HG03139 (cell line): ENCODE data around the gene KCNAB2.

Source experiments
- ATAC-seq: cut with Tn5 transposase; IDR thresholded peaks from one replicate; pipeline ENCODE4 v1.9.1; 2021; ENCODE audit not compliant: unreplicated experiment

Gene KCNAB2

DNA sequence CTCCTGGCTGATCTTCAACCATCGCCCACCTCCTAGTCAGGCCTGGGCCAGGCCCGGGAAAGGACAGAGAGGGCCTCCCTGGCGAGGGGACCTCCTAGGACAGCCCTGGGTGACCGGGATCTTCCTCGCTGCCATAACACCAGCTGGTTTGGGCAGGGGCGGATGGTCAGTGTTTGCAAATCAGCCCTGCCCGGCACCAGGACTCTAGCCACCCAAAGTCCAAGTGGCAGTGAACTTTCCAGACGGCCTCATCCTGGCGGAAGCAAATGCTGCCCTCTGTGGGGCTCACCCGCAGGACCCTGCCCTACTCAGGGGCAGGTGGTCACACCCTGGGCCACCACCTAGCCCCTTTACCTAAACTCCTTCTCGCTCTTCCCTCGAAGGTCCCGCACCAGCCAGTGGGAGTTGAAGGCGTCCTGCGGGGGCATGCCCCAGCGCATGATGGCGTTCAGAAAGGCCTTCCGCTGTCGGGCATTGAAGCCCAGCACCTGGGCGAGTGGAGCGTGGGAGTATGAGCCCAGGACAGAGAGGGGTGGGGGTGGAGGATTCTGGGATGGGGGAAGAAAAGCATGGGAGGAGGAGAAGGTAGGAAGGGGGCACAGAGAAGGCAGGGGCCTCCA is 79.2 kb downstream of the KCNAB2 start:
- no peak for ATAC-seq

DNA sequence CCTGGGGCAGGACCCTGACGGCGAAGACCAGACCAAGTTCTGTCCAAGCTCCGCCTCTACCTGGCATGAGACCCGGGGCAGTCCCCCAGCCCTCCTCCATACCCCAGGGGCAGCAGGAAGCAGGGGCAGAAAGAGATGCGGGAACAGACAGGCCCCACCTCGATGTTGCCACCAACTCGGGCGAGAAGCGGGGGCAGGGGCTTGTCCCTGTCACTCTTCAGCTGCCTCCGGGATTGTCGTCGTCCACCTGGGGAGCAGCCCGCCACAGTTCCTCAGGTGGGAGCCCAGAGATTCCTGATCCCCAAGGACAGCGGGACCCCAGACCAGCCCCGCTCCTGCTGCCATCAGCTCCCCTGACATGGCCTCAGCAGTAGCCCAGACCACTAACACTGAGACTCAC is 79.7 kb downstream of the KCNAB2 start:
- no peak for ATAC-seq

DNA sequence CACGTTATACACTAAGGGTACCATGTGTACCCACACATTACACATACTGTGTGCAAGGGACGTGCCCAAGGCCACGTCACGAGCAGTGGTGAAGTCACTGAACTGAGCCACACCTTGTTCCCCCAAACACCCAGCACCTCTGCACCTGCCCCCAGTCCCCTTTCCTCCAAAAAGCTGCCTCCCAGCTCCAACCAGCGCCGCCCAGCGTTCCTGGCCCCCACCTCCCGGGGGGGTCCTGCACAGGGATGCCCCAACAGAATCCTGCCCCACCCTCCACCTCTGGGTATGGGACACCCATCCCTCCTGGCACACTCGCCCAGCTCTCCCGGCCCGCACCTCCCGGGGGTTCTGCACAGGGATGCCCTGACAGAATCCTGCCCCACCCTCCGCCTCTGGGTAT is 80.3 kb downstream of the KCNAB2 start:
- no peak for ATAC-seq

DNA sequence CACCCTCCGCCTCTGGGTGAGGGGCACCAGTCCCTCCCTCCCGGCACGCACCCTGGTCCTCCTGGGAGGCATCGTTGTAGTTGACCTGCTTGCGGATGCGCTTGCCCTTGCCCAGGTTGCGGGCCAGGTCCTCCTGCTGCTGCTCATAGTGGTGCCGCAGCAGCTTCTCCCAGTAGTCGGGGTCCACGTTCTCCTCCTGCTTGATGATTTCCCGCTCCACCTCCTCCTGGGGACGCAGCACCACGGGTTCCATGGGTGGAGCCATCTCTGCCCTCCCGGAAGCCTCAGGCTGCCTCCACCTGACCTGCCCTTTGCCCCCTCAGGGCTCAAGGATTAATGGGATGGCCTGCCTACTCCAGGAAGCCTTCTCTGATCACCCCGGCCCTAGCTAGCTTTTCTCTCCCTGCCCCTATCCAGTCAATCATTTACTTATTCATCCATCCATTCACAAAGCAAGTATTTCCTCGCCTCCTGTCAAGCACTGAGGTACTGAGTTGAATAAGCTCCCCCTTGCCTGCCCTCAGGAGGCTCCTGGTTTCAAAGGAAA is 80.9 kb downstream of the KCNAB2 start:
- no peak for ATAC-seq

DNA sequence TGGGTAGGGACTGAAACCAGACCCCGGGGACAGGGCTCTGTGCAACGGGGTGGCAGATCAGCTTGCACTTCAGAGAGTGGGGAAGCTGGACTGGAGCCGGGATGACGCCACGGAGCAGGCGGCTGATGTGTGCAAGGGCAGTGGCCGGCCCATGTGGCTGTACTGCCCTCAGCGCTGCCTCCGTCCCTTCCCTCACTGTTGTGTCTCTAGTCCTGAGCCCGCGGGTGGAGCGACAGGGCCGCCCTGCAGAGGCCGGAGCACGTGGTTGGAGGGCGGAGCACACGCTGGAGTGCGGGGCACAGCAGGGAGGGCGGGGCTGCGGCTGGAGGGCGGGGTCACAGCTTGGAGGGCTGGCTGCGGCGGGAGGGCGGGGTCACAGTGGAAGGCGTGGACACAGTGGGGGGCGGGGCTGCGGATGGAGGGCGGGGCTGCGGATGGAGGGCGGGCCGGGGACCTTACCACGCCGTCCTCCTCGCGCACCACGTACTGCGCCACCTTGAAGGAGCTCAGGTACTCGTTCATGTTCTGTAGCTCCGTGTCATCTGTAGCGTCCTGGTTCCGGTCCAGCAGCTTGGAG is 82.0 kb downstream of the KCNAB2 start:
- no peak for ATAC-seq

DNA sequence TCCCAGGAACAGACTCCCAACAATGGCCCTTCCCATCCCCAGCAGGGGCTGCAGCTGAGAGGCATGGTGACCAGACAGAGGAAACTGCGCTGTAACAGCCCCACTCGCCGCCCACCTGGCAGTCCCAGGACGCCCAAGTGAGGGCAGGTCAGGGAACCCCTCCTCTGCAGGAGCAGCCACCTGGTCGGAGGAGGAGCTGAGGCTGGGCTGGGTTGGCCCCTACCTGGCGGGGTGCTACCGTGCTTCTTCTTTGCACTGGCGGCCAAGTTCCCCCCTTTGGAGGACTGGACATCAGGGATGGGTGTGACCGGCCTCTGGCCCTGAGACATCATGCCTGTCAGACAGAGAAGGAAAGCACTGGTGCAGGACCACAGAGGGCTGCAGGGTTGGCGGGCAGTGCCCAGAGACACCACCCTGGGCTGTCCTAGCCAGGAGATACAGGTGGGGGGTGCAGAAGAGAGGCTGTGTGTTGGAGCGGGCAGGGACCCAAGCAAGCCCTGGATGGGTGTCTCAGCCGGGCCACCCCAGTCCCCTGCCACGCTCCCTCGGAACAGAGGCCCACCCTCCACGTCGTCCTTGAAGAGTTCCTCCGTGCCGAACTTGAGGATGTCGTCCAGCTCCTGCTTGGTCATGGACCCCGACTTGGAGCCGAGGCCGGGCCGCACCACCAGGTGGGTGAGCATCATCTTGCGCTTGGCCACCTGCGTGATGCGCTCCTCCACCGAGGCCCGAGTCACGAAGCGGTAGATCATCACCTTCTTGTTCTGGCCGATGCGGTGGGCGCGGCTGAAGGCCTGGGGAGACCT is 82.8 kb downstream of the KCNAB2 start:
- ATAC-seq, result no peak

DNA sequence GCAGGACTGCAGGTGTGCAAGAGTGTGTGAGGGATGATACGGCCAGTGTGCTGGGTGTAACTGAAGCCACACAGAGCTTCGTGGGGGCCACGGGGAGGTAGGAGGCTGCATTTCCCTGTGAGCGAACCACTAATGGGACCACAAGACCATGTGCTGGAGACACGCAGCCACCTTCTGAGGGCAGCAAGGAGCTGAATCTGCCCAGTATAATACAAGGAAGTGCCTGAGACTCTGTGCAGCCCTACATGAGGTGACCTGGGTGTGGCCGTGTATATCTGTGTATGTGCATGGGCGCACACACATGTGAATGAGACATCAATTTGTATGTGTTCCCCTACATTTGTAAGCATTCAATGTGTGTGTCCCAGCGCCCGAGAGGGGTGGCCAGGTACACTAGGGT is 83.6 kb downstream of the KCNAB2 start:
- no peak for ATAC-seq

DNA sequence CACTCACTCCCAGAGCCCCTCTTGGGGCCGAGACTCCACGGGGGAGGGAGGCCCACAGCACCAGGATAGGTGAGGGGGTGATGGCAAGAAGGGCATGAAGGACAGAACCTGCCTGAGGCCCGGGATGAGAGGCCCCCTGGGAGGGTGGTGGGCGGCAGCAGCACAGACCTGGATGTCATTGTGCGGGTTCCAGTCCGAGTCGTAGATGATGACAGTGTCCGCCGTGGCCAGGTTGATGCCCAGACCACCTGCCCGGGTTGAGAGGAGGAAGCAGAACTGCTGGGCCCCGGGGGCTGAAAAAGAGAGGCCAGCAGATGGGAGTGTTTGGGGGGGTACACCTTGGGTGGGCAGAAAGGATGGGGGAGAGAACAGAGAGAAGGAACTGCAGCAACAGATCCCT is 84.3 kb downstream of the KCNAB2 start:
- ATAC-seq, result no peak

DNA sequence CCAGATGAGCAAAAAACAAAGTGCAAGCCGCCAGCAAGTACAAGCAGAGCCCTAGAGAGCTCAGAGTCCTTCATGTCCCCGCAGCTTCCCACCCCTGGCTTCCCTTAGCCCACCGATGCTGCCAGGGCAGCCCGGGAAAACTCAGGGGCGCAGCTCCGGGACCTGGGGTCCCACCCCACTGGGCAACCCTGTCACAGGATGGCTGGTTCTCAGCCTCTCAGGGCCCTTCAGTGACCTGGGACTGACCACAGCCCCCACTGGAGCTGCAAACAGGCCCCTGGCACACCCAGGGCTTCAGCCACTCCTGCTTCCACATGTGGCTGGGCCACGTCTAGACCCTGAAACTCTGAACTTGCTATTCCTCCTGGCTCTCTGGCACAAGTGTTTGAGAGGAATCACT is 84.9 kb downstream of the KCNAB2 start:
- ATAC-seq, result no peak

DNA sequence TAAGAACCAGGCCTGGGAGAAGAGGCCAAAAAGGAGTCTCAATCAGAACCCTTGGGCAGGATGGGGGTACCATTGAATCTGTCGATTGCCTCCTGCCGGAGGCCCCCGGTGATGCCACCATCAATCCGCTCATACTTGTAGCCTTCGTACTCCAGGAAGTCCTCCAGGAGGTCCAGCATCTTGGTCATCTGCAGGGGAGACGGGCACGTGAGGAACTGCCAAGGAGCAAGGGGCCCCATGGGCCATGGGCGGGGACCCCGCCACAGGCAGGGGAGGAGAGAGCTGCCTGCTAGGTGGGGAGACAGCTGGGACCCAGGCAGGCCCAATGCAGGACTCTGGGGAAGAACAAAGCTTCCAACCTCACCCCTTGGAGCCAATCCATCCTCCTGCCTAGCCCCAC is 85.9 kb downstream of the KCNAB2 start:
- no peak for ATAC-seq

DNA sequence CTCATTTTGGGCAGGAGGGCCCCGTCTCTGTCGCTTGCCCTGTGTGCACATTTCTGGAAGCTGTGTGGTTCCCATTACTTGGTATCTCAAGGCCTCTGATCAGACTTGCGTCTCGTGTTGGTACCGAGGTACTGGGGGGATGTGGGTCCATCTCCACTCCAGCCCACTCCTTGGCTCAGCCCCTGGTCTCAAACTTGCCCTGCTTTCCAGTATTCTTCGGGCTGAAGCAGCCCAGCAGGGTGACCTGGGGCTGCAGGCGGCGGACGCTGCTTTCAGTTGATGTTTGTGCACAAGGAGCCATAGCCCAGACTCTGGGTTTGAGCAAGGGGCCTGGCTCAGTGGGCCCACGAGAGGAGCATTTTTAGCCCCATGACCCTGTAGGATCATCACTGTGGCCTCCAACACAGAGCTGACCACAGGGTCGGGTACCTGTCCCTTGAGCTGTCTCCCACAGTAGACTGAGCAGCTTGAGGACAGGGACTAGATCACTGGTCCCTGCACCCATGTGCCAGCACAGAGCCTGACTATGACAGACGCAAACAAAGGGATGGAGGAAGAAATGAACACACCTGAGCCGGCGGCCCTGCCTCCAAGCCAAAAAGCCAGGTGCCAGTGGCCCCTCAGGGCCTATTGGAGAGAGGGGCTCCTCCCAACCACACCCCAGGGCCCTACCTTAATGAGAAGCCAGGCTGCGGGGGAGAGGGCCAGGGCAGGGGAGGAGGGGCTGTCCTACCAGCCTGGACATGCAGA is 87.6 kb downstream of the KCNAB2 start:
- no peak for ATAC-seq

DNA sequence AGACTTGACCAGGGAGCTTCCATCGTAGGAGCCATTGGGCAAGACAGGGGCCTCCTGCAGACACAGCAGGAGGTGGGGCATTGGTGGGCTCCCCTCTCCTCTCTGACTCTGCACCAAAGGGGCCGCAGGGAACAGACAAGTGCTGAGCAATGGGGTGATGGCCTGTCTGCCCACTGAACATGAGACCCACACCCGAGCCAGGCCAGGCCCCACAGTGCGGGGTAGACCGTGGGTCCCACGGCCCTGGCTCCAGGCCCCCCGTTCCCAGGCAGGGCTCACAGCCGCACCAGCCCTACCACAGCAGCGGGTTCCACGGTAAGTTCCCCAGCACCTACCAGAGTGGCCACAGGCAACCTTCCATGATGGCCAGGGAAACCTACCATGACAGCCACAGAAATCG is 88.5 kb downstream of the KCNAB2 start:
- ATAC-seq, result no peak

DNA sequence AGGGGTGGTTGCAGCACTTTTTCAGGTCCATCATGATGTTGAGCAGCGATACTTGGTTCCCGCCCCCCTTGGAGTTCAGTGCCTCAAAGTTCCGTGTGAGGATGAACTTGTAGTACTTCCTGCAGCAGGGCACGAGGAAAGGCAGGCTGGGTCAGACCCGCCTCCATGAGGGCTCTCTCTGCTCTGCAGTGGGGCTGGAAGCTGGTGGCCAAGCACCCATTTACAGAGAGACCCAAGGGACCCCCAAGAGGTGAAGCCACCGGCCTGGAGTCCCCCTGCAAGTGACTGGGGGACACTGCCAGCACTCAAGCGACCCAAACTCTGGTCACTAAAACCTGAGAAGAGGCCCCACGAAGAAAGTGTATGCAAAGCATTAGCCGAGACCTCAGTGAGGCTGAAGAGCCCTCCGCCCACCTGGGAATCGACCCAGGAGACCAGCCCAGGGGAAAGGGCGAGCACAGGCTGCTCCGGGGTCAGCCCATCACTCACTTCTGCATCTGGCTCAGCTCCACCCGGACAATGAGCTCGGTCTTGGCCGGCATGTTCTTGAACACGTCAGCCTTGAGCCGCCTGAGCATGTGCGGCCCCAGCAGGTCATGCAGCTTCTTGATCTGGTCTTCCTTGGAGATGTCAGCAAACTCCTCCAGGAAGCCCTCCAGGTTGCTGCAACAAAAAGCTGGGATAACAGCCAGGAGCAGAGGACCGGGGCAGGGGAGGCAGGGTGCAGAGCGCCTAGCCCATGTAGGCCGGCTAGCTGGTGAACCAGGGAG is 89.2 kb downstream of the KCNAB2 start:
- no peak for ATAC-seq

DNA sequence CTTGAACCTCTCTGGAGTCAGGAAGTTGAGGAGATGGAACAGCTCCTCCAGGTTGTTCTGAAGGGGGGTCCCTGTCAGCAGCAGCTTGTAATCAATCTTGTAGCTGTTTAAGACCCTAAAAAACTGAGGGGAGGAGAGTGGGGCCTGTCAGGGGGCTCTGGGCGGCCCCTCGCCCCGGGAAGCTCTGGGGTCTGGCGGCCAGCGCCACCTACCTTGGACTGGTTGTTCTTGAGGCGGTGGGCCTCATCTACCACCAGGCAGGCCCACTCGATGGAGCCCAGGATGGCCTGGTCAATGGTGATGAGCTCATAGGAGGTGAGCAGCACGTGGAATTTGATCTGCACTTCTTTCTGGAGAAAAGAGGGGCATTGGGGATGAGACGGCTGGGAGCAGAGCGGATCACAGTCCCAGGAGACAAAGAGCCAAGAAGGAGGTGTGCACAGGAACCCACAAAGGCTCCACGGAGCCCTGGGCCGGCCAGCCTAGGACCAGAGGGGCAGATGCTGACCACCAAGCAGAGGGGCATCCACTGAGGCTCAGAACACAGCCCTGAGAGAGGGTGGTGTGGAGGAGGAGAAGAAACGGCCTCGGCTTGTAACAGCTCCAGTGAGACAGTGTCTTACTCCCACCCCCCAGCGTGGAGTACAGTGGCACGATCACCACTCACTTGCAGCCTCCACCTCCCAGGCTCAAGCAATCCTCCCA is 91.0 kb downstream of the KCNAB2 start:
- no peak for ATAC-seq

DNA sequence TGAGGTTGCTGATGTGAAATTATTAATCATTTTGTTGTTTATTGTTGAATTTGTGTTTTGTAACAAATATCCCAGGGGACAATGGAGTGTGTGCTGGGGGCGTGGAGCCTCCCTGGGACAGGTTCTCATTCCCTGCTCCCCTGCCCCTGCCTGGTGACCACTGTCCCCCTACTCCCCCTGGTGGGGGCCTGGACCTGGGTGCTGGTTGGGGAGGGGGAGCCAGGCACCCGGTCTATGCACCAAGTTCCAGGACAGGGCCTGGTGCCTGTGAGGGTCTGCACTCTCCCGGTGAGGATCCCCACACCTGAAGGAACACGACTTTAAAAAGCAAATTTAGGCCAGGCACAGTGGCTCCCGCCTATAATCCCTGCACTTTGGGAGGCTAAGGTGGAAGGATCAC is 92.1 kb downstream of the KCNAB2 start:
- no peak for ATAC-seq

DNA sequence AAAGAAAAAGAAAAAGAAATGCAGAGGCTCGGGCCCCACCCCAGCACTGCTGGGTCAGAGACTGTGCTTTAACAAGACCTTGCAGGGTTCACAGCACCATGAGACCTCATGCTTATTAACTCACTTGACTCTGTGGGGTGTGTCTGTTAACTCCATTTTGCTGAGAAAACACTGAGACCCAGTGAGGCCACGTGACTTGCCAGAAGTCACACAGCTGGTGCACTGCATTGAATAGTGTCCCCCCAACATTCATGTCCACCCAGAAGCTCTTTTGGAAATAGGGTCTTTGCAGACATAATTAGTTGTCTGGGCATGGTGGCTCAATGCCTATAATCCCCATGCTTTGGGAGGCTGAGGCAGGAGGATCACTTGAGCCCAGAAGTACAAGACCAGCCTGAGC is 94.7 kb downstream of the KCNAB2 start:
- ATAC-seq, result no peak

DNA sequence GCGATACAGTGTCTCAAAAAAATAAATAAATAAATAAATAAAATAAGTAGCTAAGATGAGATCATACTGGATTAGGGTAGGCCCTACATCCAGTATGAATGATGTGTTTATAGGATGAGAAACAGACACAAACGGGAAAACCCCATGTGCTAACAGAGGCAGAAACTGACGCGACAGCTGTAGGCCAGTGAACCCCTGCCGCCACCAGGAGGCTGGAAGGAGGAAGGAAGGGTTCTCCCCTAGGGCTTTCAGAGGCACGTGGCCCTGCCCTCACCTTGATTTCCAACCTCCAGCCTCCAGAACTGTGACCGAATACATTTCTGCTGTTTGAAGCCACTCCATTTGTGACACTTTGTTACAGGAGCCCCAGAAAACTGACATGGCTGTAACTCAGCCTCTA is 95.9 kb downstream of the KCNAB2 start:
- no peak for ATAC-seq

DNA sequence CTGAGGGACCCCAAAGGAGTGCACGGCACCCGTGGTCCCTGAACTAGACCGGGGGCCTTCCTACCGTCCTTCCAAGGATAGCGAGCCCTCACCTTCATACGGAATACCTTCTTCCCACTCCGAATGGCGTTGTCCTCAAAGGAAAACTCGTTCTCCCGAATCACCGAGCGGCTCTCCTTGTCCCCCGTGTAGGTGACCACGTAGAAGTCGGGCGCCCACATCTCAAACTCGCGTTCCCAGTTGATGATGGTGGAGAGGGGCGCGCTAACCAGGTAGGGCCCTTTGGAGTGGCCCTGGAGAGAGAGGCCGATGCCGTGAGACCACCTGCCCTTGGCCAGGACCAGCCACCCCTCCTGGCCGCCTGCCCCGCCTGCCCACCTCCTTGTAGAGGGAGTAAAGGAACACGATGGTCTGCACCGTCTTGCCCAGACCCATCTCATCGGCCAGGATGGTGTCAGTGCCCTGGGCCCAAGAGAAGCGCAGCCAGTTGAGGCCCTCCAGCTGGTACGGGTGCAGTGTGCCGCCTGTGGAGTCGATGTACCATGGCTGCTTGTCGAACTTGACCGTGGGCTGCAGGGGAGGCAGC is 96.4 kb downstream of the KCNAB2 start:
- no peak for ATAC-seq

DNA sequence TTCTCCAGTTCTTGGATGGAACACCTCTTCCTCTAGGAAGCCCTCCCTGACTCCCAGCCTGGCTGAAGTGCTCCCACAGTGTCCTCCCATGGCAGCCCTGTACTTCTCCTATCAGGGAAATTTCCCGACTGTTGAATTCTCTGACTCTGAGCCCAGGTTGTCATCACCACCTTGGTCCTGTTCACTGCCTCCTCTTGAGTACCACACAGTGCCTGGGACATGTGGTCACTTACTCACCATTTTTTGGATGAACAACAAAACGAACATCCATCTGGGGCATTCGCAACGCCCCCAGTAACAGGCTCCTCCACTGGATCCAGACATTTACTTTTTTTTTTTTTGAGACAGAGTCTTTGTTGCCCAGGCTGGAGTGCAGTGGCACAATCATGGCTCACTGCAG is 97.0 kb downstream of the KCNAB2 start:
- no peak for ATAC-seq

DNA sequence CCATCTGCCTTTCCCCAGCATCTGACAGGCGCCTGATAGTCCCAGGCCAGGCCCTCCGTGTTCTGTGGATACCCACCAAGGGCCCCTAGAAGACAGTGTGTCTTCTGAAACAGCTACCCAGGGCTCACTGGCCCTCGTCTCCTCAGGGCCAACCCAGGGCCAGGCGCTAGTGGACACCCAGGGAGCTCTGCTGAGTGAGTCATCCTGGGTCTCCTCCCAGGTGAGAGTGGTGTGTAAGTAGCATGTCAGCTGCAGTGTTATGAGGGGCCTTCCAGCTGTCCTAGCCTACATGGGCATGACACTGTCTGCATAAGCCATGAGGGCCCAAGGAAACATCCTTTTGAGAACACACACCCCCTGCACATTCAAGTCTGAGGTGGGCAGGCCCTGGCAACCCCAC is 97.7 kb downstream of the KCNAB2 start:
- ATAC-seq, result no peak
